ENCODE measurements around the gene AFG1L.
"Not testable (repeated sequence)": the region's sequence is repeated elsewhere in the genome, so short reads cannot be mapped to it uniquely, and the experiment has no call there.

Gene AFG1L

DNA sequence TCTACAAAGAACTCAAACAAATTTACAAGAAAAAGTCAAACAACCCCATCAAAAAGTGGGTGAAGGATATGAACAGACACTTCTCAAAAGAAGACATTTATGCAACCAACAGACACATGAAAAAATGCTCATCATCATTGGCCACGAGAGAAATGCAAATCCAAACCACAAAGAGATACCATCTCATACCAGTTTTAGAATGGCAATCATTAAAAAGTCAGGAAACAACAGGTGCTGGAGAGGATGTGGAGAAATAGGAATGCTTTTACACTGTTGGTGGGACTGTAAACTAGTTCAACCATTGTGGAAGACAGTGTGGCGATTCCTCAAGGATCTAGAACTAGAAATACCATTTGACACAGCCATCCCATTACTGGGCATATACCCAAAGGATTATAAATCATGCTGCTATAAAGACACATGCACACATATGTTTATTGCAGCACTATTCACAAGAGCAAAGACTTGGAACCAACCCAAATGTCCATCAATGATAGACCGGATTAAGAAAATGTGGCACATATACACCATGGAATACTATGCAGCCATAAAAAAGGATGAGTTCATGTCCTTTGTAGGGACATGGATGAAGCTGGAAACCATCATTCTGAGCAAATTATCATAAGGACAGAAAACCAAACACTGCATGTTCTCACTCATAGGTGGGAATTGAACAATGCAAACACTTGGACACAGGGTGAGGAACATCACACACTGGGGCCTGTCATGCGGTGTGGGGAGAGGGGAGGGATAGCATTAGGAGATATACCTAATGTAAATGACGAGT, 121.4 kb downstream of the AFG1L start:
- not testable (repeated sequence) for DNase-seq (ENCODE audit: low read depth, low spot score)

DNA sequence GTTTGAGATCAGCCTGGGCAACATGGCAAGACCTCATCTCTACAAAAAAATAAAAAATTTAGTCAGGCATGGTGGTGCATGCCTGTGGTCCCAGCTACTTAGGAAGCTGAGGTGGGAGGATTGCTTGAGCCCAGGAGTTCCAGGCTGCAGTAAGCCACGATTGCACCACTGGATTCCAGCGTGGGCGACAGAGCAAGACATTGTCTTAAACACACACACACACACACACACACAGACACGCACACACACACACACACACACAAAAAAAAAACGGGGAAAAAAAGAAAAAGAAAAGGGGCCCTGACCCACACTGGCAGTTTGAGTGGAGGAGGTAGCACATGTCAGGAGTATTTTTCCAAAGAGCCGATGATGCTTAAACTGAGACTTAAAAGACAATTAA, 122.2 kb downstream of the AFG1L start:
- no peak for DNase-seq (ENCODE audit: low read depth, low spot score)

DNA sequence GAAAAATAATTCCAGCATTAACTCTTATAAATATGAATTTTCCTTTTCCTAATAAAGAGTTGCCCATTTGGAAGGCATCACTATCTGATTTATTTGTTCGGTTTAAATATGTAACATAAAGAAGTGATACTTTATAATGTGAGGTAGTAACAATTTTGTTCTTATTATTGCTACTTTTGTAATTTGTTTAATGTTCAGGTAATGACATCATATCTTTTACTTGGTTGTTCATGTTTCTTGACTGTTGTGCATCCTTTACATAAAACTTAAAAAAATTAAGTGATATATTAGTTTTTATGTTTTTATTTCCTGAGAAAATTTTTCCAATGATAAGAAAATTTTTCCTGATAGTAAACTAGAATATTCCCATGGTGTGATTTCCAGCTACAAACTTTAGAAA, 124.6 kb downstream of the AFG1L start:
- DNase-seq (ENCODE audit: low read depth, low spot score) = no peak

DNA sequence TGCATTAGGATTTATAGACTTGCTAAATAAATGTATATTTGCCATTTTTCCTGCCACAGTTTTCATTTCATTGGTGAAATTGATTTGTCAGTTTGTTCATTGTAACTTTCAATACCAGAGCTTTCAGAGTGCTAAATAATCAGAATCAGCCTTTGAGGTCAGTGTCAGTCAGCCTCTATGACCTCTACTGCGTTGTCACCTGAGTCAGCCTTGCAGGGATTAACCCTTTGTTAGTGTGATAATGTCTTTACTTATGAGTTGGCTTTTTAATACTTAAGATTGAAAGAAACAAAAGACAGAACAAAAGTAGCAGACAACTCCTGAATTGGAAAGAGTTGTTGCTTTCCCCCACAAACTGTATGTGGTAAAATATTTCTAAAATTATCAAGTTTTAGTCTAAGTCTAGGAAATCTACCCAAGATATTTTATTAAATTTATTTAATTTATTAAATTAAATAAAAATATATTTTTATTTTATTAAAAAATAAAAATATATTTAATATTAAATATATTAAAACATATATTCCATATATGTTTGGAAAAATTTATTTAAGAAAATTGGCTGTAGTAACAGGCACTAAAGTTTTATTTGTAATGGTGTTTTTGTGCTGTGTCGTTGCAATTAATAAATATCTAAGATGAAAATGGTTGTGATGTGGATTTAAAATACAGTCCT, 125.2 kb downstream of the AFG1L start:
- no peak for DNase-seq (ENCODE audit: low read depth, low spot score)

DNA sequence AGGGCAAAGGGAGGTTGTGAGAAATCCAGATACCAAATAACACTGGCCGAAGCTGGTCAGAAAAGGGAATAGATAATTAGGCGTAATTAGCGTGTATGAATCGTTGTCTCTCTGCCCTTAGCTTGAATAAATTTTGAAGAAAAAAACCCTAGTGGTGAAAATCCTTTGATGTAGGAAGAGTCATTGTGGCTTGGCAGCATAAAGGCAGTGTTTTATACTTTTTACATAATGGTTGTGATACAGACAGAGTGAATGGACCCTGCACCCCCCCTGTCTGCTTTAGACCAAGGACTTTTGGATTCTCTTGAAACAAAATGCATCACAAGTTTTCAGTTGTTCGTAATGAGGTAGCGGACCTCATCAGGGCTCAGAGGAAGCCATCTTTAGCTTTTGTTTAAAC, 126.5 kb downstream of the AFG1L start:
- no peak for DNase-seq (ENCODE audit: low read depth, low spot score)

DNA sequence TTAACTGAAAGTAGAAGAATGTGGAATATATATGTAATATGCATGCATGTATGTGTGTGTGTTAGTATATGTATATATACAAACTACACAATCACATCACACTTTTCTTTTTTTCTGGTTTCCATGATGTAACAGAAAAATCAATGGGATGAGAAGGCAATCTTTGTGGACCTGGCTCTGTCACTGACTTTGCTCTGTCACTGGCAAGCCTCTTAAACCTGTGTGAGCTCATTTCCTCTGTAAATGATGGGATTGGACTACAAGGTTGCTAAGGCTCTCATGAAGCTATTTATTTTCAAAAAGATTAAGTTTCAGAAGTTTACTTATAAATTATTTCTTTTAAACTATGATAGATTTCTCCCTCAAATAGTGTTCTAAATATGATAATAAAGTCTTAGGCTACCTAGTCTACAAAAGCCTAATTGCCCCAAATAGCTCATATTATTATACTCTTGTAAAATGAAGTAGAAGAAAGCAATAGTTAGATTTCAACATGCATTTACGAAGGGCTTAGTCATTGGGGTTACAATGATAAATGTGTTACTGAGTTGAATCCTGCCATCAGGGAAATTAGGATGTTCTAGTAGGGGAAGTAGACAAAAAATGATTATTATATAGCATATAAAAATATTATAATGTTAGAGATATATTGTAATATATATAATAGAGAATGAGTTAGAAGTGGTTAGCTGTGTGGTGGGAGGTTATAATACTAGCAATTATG, 129.3 kb downstream of the AFG1L start:
- DNase-seq (ENCODE audit: low read depth, low spot score) = no peak

DNA sequence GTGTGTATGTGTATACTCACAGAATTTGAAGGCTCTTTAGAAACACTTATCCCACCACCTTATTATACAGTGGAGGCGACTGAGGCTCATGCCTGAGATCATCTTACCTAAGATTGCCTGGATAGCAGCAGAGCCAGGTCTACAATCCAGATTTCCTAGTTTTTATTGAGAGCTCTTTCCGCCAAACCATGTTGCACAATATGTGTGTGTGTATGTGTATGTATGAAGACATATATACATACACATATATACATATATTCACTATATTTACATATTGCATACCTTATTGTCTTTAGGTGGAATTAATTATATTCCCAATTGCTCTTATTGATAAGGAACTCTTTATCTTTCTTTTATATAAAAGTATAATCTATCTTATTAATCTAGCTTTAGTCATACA, 130.6 kb downstream of the AFG1L start:
- no peak for DNase-seq (ENCODE audit: low read depth, low spot score)

DNA sequence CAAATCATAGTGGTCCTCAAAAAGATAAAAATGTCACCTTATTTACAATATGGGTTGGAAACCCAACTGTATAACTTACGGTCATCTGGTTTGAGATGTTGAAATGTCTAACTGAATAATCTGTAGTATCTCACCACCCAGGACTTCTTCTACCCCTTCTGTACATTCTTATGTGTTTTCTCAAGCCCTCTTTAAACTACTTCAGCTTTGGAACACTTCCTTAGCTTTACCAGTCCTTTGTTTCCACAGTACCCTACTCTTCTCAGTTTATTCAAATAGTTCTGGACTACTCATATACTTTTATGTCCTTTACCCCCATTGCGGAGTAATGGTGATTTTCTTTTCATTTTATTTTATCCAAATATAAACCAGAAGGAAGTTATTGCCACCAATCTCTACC, 137.3 kb downstream of the AFG1L start:
- no peak for DNase-seq (ENCODE audit: low read depth, low spot score)

DNA sequence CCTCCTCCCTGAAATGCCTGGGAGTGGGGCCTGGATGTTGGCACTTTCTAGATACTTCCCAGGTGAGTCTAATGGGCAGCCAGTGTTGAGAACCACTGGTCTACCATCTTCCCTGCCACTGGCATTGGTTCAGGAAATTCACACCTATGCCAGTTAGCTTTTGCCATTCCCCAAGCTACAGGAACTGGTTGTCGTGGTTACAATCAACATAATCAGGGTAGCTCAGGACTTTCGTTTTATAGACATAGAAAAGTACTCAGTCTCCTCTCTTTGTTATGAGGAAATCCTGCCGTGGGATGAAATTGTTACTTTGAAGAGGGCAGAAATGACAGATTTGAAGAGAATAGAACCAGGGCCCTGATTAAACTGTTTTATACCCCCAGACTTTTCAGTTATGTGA, 137.9 kb downstream of the AFG1L start:
- no peak for DNase-seq (ENCODE audit: low read depth, low spot score)

DNA sequence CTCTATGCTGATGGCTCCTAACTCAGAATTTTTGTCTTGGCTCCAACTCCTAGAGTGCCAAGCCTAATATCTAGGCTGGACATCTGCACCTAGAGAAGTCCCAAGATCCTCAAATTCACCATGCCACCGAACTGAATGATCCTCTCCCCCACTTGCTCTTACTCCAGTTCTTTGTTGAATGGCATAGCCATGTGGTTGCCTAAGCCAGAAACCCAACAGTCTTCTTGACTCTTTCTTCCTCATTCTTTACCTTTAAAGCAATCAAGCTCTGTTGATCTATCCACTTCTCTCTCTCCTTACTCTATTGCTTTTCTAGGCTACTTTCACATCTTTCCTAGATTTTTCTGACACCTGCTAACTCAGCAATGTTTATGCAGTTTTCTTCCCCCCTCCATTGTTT, 139.4 kb downstream of the AFG1L start:
- DNase-seq (ENCODE audit: low read depth, low spot score) = no peak

DNA sequence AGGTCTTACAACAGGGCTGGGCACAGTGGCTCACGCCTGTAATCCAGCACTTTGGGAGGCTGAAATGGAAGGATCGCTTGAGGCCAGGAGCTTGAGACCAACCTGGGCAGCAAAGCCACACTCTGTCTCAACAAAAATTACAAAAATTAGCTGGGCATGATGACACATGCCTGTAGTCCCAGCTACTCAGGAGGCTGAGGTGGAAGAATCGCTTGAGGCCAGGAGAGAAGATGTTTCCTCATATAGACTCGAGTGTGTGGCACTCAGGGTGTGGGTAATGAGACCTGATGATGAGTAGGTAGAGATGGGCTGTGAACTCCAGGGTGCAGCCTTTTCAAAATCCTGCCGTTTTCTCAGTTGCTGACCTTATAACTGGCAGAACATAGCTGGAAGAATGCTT, 140.5 kb downstream of the AFG1L start:
- no peak for DNase-seq (ENCODE audit: low read depth, low spot score)

DNA sequence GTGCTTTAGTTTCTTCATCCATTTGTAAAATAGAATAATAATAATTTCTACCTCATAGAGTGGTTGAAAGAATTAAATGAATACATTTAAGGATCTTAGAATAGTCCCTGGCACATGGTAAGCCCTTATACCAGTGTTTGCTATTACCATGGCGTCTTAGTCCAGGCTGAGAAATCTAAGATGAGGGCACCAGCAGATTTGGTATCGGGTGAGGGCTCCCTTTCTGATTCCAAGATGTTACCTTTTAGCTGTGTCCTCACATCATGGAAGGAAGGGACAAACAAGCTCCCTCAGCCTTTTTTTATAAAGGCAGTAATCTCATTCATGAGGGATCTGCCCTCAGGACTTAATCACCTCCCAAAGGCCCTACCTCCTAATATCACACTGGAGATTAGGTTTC, 141.9 kb downstream of the AFG1L start:
- no peak for DNase-seq (ENCODE audit: low read depth, low spot score)

DNA sequence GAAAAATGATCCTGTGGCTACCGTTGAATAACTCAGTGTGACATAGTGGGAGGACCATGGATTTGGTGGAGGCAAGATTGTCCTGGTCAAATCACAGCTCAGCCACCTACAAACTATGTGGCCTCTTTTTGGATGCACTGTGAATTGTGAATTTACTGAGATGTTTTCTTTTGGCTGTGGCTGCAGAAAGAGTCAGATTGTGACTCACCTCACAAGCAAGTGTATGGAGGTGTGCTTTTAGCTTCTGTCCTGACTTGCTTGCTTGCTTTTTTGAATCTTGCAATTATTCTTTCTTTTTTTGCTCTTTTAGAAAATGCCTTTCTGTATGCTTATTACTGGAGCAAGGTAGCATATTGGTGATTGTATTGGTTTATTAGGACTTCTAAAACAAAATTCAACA, 143.0 kb downstream of the AFG1L start:
- no peak for DNase-seq (ENCODE audit: low read depth, low spot score)

DNA sequence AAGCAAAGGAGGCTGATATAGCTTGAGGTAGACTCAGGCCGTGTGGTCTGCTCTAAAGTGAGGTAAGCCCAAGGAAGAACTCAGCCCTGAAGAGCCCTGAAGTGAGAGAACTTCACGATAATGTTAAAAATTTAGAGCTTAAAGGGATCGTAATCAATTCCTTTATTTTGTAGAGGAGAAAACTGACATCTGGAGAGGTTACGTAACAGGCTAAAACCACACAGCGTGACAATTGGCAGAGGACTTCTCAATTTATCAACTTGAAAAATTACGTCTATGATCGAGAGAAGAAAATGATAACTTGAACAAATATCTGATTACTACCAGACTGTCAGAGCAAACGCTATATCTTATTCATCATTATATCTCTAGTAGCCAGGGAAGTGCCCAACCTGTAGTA, 144.1 kb downstream of the AFG1L start:
- no peak for DNase-seq (ENCODE audit: low read depth, low spot score)

DNA sequence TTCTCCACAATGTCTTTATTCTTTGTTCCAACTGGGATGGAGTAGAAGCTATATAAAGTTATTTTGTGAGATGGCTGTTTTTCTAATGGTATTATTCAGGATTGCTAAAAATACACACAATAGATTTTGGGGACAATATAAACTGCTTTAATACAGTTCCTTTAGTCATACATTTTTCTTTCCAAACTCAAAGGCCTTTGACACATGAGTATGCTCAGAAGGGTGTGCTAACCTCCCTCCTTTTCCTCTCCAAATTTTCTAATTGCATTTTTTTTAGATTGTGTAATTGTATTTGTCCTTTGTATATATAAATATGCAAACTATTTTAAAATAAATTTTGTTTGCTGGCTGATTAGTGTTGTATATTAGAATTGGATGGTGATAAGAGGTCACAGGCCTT, 146.3 kb downstream of the AFG1L start:
- DNase-seq (ENCODE audit: low read depth, low spot score) = no peak

DNA sequence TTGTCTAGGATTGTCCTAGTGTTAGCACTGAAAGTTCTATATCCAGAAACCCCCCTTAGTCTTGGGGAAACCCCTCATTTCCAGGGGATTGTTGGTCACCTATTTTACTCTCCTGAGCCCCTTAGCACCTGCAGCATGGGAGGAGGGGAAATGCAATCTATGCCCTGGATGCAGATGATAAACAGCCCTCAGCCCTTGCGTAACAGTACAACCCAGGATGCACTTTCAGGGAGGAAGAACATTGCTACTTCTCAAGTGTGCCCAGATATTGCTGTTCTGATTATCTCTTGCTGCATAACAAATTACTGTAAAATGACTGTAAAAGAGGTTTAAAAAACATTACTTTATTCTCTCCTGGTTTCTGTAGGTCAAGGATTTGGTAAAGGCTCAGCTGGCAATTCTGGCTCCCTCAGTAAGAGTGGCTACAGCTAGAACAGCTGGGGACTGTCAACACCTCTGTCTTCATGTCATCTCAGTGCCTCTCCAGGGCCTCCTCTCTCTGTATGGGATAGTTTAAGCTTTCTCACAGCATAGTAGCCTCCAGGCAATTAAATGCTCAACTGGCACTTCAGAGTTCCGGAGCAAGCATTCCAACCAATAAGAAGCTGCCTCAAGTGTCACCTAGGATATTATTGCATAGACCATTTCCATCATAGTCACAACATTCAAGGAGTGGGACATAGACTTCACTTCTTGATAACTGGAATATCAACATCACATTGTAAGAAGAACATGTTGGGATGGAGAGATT, 148.1 kb downstream of the AFG1L start:
- peak; percentile 33 for DNase-seq (ENCODE audit: low read depth, low spot score)

DNA sequence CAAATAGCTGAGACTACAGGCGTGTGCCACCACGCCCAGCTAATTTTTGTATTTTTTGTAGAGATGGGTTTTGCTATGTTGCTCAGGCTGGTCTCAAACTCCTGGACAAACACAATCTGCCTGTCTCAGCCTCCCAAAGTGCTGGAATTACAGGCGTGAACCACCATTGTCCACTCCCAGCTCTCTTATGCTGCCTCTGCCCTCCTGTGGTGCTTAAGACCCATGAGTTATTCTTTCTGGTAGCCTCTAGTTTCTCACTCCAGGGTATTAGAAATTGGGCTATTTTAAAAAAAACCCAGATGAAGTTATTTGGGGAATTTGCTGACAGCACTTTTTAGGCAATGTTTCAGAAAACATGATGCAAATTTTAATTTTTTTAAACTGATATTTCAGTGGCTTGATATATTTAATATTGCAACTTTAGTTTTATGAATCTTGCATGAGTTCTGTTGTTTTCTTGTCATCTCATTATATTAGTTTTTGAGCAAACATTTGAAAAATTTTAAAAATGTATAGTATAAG, 151.8 kb downstream of the AFG1L start:
- no peak for DNase-seq (ENCODE audit: low read depth, low spot score)

DNA sequence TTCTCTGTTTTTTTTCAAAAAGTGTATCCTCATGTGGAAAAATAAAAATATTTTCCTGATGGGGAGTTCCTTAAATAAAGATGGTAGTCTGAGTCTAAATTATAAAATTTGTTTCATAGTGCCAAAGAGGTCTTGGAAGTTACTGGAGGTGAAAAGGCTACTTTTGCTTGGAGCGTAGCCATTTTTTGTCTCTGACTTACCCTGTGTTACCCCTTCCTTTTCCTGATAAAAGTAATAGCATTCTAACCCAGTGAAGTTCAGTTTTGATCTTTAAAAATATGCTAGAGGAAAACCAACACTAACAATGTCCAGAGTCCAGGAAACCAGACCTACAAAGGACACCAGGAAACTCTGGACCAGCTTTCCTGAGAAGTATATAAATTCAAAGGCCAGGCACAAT, 153.6 kb downstream of the AFG1L start:
- no peak for DNase-seq (ENCODE audit: low read depth, low spot score)

DNA sequence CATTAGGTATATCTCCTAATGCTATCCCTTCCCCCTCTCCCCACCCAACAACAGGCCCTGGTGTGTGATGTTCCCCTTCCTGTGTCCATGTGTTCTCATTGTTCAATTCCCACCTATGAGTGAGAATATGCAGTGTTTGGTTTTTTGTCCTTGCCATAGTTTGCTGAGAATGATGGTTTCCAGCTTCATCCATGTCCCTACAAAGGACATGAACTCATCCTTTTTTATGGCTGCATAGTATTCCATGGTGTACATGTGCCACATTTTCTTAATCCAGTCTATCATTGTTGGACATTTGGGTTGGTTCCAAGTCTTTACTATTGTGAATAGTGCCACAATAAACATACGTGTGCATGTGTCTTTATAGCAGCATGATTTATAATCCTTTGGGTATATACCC, 154.9 kb downstream of the AFG1L start:
- DNase-seq (ENCODE audit: low read depth, low spot score) = not testable (repeated sequence)

DNA sequence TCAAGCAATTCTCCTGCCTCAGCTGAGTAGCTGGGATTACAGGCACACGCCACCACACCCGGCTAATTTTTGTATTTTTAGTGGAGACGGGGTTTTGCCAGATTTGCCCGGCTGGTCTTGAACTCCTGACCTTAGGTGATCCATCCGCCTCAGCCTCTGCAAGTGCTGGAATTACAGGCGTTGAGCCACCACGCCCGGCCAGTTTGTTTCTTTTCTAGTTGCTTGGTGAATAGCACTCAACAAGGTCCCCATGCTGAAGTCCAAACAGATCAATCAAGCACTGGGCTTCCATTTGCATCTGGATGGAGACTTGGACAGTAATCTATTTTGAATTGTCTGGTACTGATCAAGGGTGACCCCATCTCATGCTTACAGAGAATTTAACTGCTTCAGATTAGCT, 157.0 kb downstream of the AFG1L start:
- DNase-seq (ENCODE audit: low read depth, low spot score) = no peak

DNA sequence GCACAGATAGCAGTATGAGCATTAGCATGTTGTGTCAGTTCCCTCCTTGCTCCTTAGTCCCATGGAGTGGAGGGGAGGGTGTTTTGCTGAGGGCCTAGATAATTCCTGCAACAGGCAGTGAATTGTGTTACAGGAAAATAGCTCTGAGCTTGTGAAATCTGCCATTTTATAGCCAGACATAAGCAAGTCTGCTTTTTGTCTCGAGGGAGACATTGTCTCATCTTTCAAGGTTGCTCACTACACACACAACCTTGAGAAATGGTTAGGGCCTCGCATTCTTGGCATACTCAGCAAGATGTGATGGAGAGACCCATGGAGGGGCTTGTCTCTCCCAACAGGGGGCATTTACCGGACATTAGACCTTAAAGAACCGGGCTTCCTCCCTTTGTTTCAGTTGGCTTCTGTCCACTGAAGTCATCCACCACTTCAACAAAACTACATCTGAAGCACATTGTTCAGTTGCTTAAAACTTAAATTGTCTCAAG, 157.9 kb downstream of the AFG1L start:
- DNase-seq (ENCODE audit: low read depth, low spot score) = peak; percentile 33

Measured in ELF-1 (cell line).